Measurements from ENCODE around the gene MATN1. TPM values are rescaled to one million over a fixed set of nuclear protein-coding genes. Genes with fewer than 3 reads are reported as not detected.

The MATN1 gene
- total RNA-seq, 1 experiment from 2014 or later, result 0.76 TPM

Other genes starting within 250 kb of the MATN1 start
- gene LAPTM5, start 34.2 kb upstream of the MATN1 start, total RNA-seq (2014; rRNA removed; shearing (Covaris generic)), result 0.26 and 0.28 TPM in 2 replicates
- 38.0 and 44.2 TPM in 2 replicates for gene SDC3, start 185.2 kb upstream of the MATN1 start, total RNA-seq (2014; rRNA removed; shearing (Covaris generic))